HG02759 (cell line): ENCODE data around the gene HIGD1C.
"Not testable (repeated sequence)": the region's sequence is repeated elsewhere in the genome, so short reads cannot be mapped to it uniquely, and the experiment has no call there.

Source experiments
- ATAC-seq: cut with Tn5 transposase; IDR thresholded peaks from one replicate; pipeline ENCODE4 v1.9.1; 2021; ENCODE audit warnings: mild to moderate bottlenecking, moderate library complexity; ENCODE audit not compliant: unreplicated experiment

Gene HIGD1C

DNA sequence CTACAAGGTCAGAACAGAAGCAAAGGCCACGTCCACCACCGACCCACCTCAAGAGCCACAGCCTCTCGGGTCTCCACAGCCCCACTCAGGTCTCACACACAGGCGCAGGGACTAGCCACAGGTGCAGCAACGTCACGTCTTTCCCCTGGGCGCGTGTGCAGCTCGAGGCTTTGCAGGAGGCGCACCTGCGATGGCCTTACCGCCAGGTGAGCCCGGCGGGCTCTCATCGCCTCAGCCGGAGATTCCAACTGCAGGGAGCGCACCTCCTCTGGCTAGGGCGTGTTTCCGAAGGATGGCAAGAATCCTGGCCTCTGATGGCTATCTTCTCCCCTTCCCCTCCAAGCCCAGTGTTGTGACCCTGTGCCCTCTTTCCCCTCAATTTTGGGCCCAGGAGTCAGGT, at the start of gene HIGD1C:
HIGD1C (plus strand) TSS at position 35 of the 400 bp plus-strand sequence. CDS start 1,455 bp downstream, outside the sequence.
- no peak for ATAC-seq

DNA sequence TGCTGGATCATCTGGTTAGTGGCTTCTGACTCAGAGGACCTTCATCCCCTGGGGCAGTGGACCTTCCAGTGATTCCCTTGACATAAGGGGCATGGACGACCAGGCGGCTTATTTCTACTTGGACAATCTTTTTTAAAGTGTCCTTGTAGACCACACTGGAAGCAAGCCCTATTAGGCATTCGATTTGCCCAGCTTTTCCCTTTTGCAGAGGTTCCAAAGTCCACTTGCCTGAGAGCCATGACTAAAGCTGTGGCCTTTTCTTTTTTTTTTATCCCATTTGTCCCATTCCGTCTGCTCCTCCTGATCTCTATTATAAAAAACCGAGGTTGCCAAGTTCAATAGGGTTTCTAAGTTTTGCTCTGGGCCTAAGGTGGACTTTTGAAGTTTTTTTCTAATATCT, 43.9 kb upstream of the HIGD1C start:
- not testable (repeated sequence) for ATAC-seq

DNA sequence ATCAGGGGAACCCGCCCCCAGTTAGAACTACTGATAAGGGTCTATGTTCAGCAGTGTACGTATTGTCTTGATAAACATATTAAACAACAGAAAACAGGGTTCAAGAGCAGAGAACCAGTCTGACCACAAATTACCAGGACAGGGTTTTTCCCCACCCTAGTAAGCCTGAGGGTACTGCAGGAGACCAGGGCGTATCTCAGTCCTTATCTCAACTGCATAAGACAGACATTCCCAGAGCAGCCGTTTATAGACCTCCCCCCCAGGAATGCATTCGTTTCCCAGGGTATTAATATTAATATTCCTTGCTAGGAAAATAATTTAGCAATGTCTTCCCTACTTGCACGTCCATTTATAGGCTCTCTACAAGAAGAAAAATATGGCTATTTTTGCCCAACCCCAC, 40.0 kb upstream of the HIGD1C start:
- not testable (repeated sequence) for ATAC-seq

DNA sequence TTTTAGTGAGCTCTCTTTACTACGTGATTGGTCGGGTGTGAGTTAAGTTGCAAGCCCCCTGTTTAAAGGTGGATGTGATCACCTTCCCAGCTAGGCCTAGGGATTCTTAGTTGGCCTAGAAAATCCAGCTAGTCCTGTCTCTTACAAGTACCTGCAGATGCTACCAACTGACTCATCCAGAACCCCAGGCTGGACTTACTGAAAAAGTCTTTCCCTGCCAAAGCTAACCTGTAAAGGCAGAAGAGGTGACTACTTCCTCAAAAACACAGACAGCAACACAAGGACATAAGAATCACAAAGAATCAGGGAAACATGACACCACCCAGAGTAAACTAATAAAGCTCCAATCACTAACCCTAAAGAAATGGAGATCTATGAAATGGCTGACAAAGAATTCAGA, 39.1 kb upstream of the HIGD1C start:
- no peak for ATAC-seq

DNA sequence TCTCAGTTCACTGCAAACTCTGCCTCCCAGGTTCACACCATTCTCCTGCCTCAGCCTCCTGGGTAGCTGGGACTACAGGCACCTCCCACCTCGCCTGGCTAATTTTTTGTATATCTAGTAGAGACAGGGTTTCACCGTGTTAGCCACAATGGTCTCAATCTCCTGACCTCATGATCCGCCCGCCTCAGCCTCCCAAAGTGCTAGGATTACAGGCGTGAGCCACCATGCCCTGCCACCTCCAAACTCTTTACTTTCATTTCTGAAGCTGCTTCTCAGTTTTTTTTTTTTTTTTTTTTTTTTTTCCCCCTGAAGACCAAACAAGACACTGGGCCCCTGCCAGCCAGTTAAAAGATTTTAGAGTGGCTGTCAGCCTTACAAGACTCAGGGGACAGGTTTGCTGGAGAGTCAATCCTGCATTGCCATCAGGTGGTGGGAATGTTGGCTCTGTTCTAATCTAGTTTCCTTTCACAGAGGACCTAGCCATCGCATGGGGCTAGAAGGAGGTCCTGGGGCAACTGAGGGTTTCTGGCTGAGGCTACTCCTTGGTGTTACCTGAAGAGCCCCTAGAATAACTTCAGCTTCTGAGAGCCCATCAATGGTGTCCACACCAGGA, 37.4 kb upstream of the HIGD1C start:
- no peak for ATAC-seq

DNA sequence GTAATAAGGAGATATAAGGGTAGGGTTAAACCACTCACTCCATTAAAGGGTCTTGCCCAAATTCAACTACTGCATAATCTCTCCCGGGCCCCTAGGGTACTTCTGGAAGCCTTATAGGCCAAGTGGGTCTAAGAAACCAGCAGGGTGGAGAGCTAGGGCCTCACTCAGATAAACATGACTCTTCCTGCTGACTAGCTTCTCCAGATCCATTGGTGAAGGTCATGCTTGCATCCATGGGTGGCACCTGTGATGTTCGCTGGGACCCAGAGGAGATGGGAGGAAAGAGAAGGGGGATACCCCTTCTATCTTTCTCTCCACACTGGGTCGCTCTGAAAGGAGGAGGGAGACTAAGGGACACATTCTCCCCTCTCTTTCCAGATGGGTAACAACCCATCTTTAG, 36.1 kb upstream of the HIGD1C start:
- no peak for ATAC-seq

DNA sequence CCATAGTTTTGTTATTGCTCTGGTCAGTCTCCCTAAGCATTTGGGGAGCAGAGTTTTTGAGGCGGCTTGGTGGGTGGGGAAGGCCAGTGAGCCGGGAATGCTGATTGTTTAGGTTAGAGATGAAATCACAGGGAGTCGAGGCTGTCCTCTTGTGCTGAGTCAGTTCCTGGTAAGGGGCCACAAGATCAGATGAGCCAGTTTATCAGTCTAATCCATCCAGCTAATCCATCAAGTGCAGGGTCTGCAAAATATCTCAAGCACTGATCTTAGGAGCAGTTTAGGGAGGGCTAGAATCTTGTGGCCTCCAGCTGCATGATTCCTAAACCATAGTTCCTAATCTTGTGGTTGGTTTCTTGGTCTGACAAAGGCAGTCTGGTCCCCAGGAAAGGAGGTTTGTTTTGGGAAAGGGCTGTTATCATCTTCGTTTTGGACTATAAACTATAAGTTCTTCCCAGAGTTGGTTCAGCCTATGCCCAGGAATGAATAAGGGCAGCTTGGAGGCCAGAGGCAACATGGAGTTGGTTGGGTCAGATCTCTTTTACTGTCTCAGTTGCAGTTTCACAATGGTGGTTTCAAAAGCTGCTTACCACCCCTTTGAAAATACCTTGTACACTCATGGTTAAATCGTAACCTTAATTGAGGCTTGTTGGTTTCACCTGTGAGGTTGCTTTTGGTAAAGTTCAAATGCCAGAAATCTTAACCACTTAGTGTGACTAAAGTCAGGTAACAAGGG, 33.6 kb upstream of the HIGD1C start:
- no peak for ATAC-seq

DNA sequence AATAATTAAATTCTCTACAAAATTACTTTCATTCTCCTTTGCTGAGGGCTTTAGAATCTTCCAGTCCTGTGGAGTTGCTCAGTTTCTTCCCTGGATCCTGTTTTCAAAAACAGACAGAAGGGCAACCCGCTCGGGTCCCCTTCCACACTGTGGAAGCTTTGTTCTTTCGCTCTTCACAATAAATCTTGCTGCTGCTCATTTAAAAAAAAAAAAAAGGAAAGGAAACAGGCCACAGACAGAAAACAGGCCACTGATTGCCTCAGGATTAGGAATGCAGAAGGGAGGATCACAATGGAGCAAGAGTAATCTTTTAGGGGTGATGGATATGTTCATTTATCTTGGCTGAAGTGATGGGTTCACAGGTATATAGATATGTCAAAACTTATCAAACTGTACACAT, 29.5 kb upstream of the HIGD1C start:
- ATAC-seq: no peak

DNA sequence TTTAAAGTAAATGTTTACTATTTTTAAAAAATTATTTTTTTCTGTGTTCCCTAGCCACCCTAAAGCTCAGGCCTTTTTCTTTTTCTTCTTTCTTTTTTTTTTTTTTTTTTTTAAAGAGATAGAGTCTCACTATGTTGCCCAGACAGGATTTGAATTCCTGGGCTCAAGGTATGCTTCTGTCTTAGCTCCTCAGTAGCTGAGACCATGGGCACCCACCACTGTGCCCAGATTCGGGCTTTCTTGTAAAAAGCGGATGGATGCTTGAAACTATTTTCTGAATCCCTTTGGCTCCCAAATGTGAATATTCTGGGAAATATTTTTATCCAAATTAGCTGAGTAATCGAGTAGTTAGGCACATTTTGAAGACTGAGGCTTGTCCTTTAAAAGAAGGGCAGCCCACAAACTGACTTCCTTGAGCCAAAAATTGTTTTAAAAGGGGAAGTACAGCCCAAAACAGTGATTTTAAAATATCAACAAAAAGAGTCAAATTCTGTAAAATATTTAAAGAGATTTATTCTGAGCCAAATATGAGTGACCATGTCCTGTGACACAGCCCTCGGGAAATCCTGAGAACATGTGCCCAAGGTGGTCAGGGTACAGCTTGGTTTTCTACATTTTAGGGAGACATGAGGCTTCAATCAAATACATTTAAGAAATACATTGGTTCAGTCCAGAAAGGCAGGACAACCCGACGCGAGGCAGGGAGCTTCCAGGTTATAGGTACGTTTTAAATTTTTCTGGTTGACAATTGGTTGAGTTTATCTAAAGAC, 28.8 kb upstream of the HIGD1C start:
- no peak for ATAC-seq

DNA sequence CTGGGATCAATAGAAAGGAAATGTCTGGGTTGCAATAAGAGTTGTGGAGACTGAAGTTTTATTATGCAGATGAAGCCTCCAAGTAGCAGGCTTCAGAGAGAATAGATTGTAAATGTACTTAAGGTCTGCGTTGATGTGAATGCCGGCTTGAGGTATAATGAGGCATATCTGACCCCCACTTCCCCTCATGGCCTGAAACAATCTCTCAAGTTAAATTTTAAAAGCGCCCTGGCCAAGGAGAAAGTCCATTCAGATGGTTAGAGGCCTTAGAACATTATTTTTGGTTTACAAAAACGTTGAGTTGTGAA, 28.3 kb upstream of the HIGD1C start:
- no peak for ATAC-seq

DNA sequence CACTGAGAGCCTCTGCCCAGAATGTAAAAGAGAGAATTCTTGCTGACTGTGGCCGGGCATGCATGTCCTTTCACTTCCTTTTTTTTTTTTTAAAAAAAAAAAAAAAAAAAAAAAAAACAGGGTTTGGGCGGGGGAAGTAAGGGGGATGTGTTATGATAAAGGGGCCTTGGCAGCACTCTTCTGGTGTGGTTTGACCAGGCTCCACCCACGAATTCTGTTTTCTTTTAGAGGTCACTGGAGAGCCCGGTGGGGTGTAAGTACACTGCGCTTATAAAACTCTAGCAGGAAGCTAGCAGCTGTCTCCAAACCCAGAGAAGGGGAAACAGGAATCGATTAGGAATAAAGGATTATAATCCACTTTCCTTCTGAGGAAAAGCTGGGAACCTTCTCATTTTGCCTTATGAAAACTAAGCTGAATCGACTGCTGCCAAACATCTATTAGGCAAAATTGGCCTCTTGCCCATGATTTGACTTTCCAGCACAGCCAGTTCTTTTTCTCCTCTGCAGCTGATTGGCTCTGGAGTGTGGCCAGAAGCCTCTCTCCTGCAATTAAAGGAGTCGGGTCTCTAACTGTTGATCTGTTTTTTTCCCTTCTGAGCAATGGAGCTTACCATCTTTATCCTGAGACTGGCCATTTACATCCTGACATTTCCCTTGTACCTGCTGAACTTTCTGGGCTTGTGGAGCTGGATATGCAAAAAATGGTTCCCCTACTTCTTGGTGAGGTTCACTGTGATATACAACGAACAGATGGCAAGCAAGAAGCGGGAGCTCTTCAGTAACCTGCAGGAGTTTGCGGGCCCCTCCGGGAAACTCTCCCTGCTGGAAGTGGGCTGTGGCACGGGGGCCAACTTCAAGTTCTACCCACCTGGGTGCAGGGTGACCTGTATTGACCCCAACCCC, 27.7 kb upstream of the HIGD1C start:
- peak; percentile 93 for ATAC-seq

DNA sequence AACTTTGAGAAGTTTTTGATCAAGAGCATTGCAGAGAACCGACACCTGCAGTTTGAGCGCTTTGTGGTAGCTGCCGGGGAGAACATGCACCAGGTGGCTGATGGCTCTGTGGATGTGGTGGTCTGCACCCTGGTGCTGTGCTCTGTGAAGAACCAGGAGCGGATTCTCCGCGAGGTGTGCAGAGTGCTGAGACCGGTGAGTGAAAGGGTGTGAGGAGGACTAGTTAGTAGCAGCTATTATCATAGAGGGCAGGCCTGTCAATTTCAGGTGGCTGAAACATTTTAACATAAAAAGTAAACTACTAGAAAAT, 27.0 kb upstream of the HIGD1C start:
- ATAC-seq: no peak

DNA sequence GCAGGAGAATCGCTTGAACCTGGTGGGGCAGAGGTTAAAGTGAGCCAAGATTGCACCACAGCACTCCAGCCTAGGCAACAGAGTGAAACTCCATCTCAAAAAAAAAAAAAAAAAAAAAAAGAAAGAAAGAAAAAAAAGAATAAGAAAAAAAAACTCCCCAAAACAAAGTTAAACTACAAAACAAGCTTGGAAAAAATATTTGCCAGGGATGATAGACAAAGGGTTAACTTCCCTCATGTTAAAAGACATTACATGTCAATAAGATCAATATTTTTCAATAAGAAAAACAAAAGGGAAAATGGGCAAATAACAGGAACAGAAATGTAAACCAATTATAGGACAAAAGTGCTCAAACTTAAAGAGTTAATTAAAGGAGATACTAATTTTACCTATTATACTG, 26.4 kb upstream of the HIGD1C start:
- ATAC-seq: no peak

DNA sequence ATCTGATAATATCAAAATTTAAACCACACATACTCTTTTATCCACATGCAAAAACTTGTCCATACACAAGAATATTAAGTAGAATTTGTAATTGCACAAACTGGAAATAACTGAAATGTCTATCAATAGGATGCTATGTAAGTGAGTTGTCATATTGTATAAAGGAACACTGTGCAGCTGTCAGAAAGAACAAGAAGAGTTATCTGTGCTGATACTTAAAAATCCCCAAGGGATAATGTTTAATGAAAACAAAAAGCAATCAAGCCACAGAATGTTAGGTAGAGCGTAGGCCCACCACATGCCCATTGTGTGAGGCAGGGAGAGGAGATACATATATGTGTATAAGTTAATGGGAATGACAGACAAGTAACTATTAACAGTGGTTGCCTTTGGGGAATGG, 25.9 kb upstream of the HIGD1C start:
- no peak for ATAC-seq

DNA sequence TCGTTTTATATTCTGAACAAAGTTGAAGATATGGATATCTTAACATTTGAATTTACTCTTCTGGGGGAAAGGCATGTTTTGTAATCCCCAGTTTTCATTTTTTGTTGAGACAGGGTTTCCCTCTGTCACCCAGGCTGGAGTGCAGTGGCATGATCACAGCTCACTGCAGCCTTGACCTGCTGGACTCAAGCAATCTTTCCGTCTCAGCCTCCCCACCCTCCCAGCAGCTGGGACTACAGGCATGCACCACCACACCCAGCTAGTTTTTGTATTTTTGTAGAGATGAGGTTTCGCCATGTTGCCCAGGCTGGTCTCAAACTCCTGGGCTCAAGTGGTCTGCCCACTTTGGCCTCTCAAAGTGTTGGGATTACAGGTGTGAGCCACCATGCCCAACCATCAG, 25.4 kb upstream of the HIGD1C start:
- not testable (repeated sequence) for ATAC-seq

DNA sequence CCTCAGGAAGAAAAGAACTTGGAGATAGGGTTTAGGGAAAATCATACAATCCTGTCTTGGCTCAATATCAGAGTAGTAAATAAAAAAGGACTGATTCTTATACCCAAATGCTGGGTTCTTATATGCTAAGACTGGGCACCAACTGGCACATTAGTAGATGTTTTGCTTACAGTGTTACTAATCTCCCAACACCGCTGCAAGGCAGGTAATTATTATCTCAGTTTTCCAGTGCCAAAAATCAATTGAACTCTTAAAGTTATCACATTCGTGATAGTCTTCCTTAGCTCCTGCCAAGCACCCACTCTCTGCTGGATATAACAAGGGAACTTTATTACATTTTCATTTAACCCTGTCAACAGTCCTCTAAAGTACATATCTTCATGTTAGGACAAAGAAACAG, 25.0 kb upstream of the HIGD1C start:
- no peak for ATAC-seq

DNA sequence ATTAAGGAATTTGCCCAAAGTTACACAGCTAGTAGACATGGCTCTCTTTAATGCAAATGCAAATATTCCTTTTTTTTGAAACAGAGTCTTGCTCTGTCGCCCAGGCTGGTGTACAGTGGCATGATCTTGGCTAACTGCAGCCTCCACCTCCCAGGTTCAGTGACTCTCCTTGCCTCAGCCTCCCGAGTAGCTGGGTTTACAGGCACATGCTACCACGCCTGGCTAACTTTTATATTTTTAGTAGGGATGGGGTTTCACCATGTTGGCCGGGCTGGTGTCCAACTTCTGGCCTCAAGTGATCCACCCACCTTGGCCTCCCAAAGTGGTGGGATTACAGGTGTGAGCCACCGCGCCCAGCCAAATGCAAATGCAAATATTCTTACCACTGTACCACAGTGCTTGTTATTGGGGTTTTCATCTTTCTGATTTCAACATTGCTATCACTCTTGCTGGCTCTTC, 24.5 kb upstream of the HIGD1C start:
- no peak for ATAC-seq

DNA sequence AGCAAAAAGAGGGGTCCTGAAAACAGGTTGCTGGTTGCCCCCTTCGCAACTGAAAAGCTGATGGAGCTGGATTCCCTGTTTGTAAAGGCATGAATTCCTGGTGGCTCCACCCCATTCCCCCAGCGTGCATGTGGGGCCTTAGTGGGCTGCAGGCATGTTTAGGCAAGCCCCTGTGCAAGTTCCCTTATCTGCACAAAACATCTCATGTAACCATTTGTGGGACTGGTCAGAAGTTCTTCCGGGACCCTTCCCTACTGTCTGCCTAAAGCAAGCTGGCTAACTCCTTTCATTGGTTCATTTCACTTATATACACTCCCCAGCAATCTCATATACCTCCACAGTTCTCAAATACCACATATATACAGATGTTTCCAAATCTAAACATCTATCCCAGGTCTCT, 24.0 kb upstream of the HIGD1C start:
- ATAC-seq: no peak

DNA sequence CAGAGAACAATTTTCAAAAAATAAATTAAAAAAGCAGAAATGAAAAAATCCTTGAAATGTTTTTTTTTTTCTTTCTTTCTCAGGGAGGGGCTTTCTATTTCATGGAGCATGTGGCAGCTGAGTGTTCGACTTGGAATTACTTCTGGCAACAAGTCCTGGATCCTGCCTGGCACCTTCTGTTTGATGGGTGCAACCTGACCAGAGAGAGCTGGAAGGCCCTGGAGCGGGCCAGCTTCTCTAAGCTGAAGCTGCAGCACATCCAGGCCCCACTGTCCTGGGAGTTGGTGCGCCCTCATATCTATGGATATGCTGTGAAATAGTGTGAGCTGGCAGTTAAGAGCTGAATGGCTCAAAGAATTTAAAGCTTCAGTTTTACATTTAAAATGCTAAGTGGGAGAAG, 22.5 kb upstream of the HIGD1C start:
- no peak for ATAC-seq

DNA sequence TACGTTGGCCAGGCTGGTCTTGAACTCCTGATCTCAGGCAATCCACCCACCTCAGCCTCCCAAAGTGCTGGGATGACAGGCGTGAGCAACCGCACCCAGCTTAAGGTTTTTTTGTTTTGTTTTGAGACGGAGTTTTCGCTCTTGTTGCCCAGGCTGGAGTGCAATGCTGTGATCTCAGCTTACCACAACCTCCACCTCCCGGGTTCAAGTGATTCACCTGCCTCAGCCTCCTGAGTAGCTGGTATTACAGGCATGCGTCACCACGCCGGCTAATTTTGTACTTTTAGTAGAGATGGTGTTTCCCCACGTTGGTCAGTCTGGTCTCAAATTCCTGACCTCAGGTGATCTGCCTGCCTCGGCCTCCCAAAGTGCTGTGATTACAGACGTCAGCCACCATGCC, 21.9 kb upstream of the HIGD1C start:
- not testable (repeated sequence) for ATAC-seq

DNA sequence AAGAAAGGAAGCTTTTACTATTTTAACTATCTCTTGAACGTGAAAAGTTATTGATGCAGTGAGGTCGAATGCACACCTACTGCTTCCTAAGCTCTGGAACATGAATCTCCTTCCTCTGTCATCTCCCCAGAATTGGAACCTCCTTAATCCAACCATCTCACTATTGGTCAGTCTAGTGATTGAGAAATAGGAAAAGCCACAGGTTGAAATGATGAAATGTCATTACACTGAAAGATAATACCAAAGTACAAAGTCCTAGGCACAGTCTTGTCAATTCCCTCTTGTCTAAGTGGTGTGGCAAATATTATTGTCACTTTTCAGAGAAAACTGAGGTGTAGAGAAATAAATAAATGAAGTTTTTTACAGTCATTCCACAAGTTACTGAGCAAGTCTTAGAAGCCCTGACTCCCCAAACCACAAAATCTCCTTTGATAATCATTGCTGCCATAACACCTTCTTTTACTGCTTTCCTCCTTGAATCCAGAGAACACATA, 19.5 kb upstream of the HIGD1C start:
- no peak for ATAC-seq
